Activated CD4-positive, CD25-positive, alpha-beta regulatory T cell treated with anti-CD3 and anti-CD28 coated beads, Interleukin-2, amount 50 U/mL, for 16 hours (primary cell): ENCODE data around the gene PRKAG2.
"Not testable (repeated sequence)": the region's sequence is repeated elsewhere in the genome, so short reads cannot be mapped to it uniquely, and the experiment has no call there.

Experiments used
- DNase-seq: peaks from one replicate; pipeline ENCODE4 v3.0.0-alpha.2; 2020; ENCODE audit warnings: low read depth, low spot score

Gene PRKAG2

GRCh38 chr7:151590850-151591771 lies 285.8 kb downstream of the PRKAG2 start:
- no peak for DNase-seq

DNA sequence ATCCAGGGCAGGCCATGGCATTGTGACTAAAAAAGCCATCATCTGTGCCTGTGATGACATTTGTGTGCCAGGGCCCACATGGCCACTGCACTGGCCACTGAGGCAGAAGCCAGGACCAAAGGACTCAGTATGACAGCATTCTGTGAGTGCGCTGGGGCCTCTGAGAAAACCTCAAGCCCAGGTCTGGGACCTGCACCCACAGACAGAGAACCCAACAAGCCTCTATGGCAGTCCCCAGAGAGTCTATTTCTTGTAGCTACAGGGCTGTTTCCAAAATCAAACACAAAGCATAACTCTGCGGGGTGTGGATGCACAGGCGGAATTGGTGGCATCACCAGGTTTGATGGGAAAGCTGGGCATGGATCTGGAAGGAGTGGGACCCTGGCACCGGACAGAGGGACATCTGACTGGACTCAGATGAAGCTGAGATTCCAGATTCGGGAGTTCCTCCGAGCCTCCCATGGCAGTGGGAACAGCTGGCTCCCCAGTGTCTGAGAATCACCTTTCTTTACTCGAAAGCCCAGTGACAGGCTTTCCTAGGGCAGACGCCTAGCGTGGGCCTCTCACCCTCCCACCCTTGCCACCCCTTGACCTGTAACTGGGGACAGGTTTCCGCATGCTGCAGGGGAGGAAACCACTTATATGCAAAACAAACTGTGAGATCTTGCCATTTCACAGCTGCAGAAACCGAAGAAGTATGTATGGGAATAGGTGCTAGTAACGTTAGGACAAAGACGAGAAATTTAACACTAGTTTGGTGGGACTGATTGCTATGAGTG lies 286.7 kb downstream of the PRKAG2 start:
- DNase-seq = no peak

- DNase-seq = no peak
Observed at GRCh38 chr7:151588982-151589381, 287.9 kb downstream of the PRKAG2 start.

- no peak for DNase-seq
Observed at GRCh38 chr7:151586531-151587260, 290.2 kb downstream of the PRKAG2 start.

DNA sequence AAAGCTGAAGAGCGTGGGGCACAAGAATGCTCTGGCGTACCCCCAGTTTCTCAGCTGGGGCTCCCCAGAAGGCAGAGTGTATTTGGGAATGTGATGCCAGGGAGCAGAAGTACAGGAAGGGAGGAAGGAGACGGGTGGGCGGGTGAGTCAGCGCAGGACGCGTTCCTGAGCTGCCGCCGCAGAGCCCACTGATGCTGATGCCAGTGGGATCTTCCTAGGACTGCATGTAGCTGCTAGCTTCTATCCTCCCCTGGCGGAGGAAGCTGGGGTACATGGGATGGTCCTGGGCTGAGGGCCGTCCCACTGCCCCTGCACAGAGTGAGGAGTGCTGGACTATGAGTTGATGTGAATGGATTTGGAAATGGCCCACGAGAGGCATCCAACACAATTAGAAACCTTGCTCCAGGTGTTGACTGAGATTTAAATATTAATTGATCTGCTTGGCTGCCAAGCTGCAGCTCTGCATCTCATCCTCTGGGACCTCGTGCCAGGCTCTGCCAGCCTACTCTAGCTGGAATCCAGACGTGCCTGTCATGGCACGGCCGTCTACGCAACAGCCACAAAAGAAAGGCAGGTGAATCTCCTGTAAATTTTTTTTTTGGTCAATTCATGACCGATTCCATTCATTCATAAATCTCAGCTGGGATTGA lies 291.0 kb downstream of the PRKAG2 start:
- no peak for DNase-seq

- DNase-seq = no peak
Observed at GRCh38 chr7:151581741-151582140, 295.2 kb downstream of the PRKAG2 start.

DNA sequence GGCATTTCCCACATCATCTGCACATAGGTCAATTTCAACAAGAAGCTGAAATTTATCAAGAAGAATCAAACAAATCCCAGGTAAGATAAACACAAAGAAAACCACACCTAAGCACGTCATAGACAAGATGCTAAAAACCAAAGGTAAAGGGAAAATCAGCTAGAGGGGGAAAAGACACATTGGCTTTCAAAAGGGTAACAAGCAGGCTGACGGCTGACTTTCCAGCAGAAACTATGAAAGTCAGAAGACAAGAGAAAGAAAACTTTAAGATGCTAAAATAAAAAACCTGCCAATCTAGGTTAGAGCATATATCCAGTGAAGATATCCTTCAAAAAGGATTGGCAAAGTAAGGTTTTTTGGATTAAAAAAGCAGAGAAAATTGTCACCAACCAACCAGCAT lies 297.3 kb downstream of the PRKAG2 start:
- no peak for DNase-seq

DNA sequence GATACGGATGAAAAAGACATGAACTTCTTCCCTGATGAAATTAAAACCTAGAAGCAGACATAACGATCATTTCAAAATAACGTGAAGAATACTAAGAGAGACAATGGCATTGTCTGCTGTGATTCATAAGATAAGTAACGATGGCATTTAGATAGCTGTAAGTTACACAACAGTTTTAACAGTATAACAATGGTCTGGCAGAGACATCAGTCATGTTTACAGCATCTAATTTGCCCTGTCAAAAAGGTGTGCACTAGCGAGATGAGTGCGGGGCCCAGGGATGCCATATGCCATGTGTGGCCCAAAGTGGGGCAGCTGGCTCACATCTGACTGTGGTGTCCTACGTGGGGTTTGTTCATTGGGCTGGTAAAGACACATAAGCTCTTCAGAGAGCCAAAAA lies 301.5 kb downstream of the PRKAG2 start:
- DNase-seq = no peak

DNA sequence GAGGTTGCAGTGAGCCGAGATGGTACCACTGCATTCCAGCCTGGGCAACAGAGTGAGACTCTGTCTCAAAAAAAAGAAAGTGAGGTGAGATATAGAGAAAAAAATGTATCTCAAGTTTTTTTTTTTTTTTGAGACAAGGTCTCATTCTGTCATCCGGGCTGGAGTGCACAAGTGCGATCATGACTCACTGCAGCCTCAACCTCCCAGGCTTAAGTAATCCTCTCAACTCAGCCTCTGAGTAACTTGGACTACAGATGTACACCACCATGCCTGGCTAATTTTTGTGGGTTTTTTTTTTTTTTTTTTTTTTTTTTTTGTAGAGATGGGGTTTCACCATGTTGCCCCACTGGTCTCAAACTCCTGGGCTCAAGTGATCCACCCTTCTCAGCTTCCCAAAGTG lies 303.9 kb downstream of the PRKAG2 start:
- DNase-seq = not testable (repeated sequence)

DNA sequence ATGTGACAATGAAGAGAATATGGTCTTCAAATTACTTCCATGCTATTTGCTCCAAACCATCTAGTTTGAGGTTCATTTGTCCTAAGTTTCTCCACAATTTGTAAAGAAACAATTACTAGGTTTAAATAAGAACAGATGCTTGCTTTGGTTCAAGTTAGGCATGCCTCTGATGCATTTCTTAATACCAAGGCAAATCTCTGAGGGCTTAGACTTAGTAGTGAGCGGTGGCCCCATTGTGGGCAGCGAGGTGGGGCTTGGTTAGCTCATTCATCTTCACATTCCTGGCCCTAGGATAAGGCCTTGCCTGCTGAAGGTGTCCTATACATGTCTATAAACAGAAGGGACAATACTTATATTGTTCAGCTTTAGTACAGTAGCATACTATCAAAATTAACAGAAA lies 304.8 kb downstream of the PRKAG2 start:
- DNase-seq = no peak

DNA sequence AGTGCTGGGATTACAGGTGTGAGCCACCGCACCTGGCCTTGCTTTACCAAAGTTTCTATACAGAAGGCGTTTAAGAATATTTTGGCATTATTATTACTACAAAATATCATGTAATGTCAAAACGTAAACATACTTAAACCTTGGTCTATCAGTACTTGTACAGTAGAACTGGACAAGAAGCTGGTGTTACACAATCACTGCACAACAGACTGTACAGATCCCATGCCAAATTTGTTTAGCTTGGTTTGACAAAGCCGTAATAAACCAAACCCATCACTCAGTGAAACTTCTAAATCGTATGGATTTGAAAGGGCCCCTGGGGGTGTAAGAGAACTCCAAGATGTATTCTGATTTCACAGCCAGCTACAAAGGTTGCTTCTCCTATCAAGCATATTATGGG lies 305.4 kb downstream of the PRKAG2 start:
- DNase-seq = no peak

GRCh38 chr7:151570366-151570915 lies 306.5 kb downstream of the PRKAG2 start:
- DNase-seq = no peak

DNA sequence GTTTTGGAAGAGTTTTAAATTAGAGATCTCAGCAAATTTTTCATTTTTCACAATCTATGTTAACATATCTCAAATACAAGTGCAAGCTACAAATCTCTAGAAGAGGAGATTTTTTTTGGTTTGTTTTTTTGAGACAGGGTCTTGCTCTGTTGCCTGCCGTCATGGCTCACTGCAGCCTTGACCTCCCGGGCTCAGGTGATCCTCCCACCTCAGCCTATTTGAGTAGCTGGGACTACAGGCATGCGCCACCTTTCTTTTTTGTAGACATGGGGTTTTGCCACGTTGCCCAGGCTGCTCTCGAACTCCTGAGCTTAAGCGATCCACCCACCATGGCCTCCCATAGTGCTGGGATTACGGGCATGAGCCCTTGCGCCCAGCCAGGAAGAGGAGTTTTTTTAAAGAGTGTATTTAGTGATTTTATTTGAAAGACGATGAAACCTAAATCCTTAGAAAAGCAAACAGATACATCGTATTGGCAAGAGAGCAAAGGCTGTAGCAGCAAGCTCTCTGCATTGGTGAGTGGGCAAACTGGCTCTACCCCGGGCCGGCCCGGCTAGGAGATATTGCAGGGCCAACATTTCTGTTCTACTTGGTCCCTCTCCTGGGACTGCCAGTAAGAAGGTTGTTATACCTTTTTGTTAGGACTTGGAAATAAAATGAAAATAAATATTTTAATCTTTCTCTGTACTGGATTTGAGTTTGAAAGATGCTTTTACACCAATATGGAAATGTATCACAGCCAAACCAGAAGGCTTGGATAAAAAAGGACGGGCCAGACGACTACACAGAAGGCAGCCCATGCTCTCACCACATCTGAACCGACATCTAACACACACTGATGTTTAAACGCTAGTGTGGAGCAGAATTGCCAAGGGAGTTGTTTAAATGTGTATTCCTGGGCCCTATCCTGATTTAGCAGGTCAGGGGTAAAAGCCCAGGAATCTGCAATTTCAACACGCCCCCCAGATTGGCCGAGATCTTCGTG lies 307.7 kb downstream of the PRKAG2 start:
- DNase-seq = no peak

DNA sequence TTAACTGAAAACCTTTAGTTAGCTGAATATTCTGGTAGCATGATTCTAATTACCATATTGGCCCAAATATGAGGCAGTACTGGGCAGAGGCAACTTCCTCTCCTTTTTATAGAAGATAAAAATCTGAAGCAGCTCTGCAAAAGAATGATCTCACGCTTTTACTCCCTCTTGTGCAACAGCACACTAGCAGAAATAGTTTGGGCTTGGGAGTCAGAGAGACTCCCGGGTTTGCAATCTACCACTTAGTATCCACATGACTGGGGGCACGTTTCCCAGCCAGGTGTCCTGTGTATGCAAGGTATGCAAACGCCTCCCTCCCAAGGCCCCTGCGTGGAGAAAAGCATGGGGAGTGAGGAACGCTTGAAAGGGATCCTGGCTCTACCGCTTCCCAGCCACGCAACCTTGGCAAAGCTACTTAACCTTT lies 310.0 kb downstream of the PRKAG2 start:
- DNase-seq = no peak

GRCh38 chr7:151565541-151565940 lies 311.4 kb downstream of the PRKAG2 start:
- no peak for DNase-seq

DNA sequence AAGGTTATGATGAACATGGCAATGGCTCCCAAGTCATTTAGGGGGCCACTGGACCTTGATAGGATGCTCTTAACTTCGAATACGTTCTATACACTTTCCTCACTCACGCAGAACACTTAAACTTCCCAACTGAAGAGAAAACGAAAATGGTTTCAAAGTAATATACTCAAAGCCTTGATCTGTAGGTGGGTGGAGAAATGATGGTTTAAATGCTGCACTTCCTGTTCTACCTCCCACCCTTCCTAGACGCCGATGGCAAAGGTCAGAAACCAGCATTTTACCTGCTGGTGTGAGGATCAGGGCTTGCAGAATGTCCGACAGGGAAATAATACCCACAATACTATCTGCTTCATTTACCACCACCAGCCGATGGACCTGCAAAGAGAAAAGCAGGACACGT lies 316.7 kb downstream of the PRKAG2 start:
- DNase-seq = no peak

DNA sequence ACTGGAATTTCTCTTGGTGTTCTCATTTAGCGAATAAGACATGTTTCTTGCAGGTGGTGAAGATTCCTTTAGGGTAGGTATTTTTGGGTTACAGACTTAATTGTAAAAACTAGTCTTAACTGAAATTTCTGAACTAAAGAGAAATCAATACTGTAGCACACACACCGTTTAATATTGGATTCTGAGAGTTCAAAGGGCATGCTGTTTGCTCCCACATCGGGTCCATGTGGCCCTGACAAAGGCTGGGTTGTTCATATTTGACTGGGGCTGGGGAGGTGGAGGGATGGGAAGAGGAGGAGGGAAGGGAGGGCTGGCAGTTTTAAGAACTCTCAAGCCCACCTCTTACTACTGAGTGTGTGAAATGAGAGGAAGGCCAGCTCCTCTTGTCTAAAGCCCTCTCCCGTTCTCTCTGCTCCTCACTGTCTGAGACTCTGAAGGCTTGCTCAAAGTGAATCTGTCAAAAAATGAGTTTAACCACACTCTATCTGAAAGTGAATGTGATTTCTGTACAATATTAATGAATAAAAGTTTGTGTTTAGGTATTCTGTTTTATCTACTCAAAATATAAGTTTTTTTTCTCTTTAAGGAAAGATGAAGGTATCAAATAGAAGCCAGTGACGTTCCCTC lies 317.2 kb downstream of the PRKAG2 start:
- no peak for DNase-seq

GRCh38 chr7:151558575-151558974 lies 318.3 kb downstream of the PRKAG2 start:
- DNase-seq = no peak

DNA sequence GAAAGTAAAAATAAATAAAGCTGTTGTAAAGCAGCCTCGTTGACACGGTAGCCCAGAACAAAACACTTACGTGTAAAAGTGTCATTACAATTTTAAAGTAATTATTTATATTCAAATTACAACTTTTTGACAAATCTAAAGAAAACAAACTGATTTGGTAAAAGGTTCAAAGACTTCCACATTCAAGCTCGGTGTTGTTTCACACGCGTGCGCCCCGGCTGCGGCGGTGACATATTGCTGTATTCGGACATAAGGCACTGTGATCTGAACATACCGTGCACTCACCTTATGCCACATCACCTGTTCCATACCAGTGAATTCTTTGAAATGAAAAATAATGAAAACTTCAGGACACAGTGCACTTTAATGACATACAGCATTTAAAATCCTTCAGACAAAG lies 320.3 kb downstream of the PRKAG2 start:
- no peak for DNase-seq

- DNase-seq = no peak
Observed at GRCh38 chr7:151553356-151553755, 323.6 kb downstream of the PRKAG2 start.
